SK-N-SH (cell line): ENCODE data around the gene PFKFB2. TPM values are rescaled to one million over a fixed set of nuclear protein-coding genes. Genes with fewer than 3 reads are reported as not detected.

Source experiments
- CTCF ChIA-PET: fragments of 300-600, 350-600 bp; formaldehyde crosslinking; extraction: SDS; loops from one replicate; lab custom pipeline; 2021; lab: Yijun Ruan, JAX
- POLR2A ChIA-PET: fragments of 350-600 bp; sonication (Branson Sonifier 250); formaldehyde crosslinking; extraction: SDS; loops from one replicate; lab custom pipeline; 2020; ENCODE audit warnings: antibody characterized with exemption, inconsistent platforms; lab: Yijun Ruan, JAX
- DNase-seq: peaks from one replicate; pipeline ENCODE4 v3.0.0; 2012
- H2AFZ ChIP-seq: fragments of 200-600 bp; sonication (generic); 2 replicates; pipeline ENCODE4 v1.8.1; 2016; ENCODE audit warnings: antibody characterized with exemption, mild to moderate bottlenecking, low read depth
- H3F3A ChIP-seq: fragments of 200-600 bp; sonication (generic); replicated peaks from 2 replicates; pipeline ENCODE3; 2016; ENCODE audit warnings: antibody characterized with exemption, mild to moderate bottlenecking; ENCODE audit not compliant: insufficient read depth
- H3K27ac ChIP-seq, 2 experiments: fragments of 200-500 bp in 1 of 2; fragments of 200-600 bp in 1 of 2; sonication (Bioruptor generic) in 1 of 2; sonication (generic), shearing (Covaris generic) in 1 of 2; 2 replicates each; pipeline versions ENCODE4 v1.5.1 to v1.6.1; 2014 to 2016; ENCODE audit warnings: low read depth in 2 of 2, inconsistent platforms in 1 of 2, low read length in 1 of 2, mild to moderate bottlenecking in 1 of 2, mixed read lengths in 1 of 2
- H3K27me3 ChIP-seq: fragments of 200-600 bp; sonication (generic), shearing (Covaris generic); 2 replicates; pipeline ENCODE4 v1.6.1; 2016; ENCODE audit warnings: mixed run types; ENCODE audit not compliant: insufficient read depth
- H3K36me3 ChIP-seq, 2 experiments: fragments of 200-500 bp in 1 of 2; fragments of 200-600 bp in 1 of 2; sonication (Bioruptor generic) in 1 of 2; sonication (generic) in 1 of 2; replicated peaks in 1 of 2; 2 replicates each; pipeline versions ENCODE3 to v1.5.1; 2014 to 2016; ENCODE audit warnings: low read length in 1 of 2, mild to moderate bottlenecking in 1 of 2; ENCODE audit not compliant: insufficient read depth in 2 of 2, control insufficient read depth in 1 of 2
- H3K4me1 ChIP-seq, 2 experiments: fragments of 200-500 bp in 1 of 2; fragments of 200-600 bp in 1 of 2; sonication (Bioruptor generic) in 1 of 2; sonication (generic), shearing (Covaris generic) in 1 of 2; 2 replicates each; pipeline versions ENCODE4 v1.5.1 to v1.6.1; 2014 to 2016; ENCODE audit warnings: low read depth in 1 of 2, low read length in 1 of 2, mixed run types in 1 of 2; ENCODE audit not compliant: insufficient read depth in 2 of 2, control insufficient read depth in 1 of 2
- H3K4me2 ChIP-seq: fragments of 200-600 bp; sonication (generic), shearing (Covaris generic); 2 replicates; pipeline ENCODE4 v1.6.1; 2017; ENCODE audit warnings: mixed run types
- H3K4me3 ChIP-seq, 2 experiments: fragments of 200-500 bp in 1 of 2; fragments of 200-600 bp in 1 of 2; sonication (Bioruptor generic) in 1 of 2; sonication (generic), shearing (Covaris generic) in 1 of 2; 2 replicates each; pipeline versions ENCODE4 v1.5.1 to v1.8.1; 2014 to 2016; ENCODE audit warnings: low read depth in 2 of 2, inconsistent platforms in 1 of 2, low read length in 1 of 2, mild to moderate bottlenecking in 1 of 2, mixed read lengths in 1 of 2, moderate library complexity in 1 of 2
- H3K79me2 ChIP-seq: fragments of 200-600 bp; sonication (generic); 2 replicates; pipeline ENCODE4 v1.8.1; 2017; ENCODE audit warnings: mild to moderate bottlenecking; ENCODE audit not compliant: insufficient read depth
- H3K9ac ChIP-seq: fragments of 200-600 bp; sonication (generic); 2 replicates; pipeline ENCODE4 v1.6.1; 2017; ENCODE audit warnings: mixed run types
- H3K9me2 ChIP-seq: fragments of 200-600 bp; sonication (generic); 2 replicates; pipeline ENCODE4 v1.6.1; 2017; ENCODE audit warnings: mixed run types
- H3K9me3 ChIP-seq: fragments of 200-600 bp; sonication (generic); 2 replicates; pipeline ENCODE4 v1.6.1; 2017; ENCODE audit warnings: mixed run types, mild to moderate bottlenecking, moderate library complexity
- H4K20me1 ChIP-seq: fragments of 200-600 bp; sonication (generic); 2 replicates; pipeline ENCODE4 v1.6.1; 2017; ENCODE audit warnings: mild to moderate bottlenecking, mixed run types; ENCODE audit not compliant: insufficient read depth
- CHD2 ChIP-seq: fragments of 150-350 bp; IDR thresholded peaks from 2 replicates; pipeline ENCODE4 v1.6.1; 2018; ENCODE audit warnings: low read length; ENCODE audit not compliant: partially characterized antibody
- ELF1 ChIP-seq: IDR thresholded peaks from 2 replicates; pipeline ENCODE4 v1.4.0; 2012
- EP300 ChIP-seq, 2 experiments: IDR thresholded peaks; 2 replicates each; pipeline versions ENCODE4 v1.4.0 to v1.6.1; 2012; ENCODE audit warnings: borderline replicate concordance in 1 of 2, low read depth in 1 of 2, low read length in 1 of 2
- FOSL2 ChIP-seq: IDR thresholded peaks from 2 replicates; pipeline ENCODE4 v1.4.0; 2012; ENCODE audit warnings: low read depth, mild to moderate bottlenecking, moderate library complexity, borderline replicate concordance
- FOXJ3 ChIP-seq: sonication (generic); formaldehyde crosslinking; IDR thresholded peaks from 2 replicates; pipeline ENCODE4 v1.5.1; 2020; ENCODE audit warnings: mild to moderate bottlenecking, missing genetic modification reagents
- GABPA ChIP-seq: IDR thresholded peaks from 2 replicates; pipeline ENCODE4 v1.4.0; 2012; ENCODE audit warnings: low read depth, mild to moderate bottlenecking
- JUND ChIP-seq: IDR thresholded peaks from 2 replicates; pipeline ENCODE4 v1.4.0; 2012
- MEF2A ChIP-seq: IDR thresholded peaks from 2 replicates; pipeline ENCODE4 v1.4.0; 2012; ENCODE audit warnings: low read depth, borderline replicate concordance
- MXI1 ChIP-seq: IDR thresholded peaks from 2 replicates; pipeline ENCODE4 v1.6.1; 2012; ENCODE audit warnings: mild to moderate bottlenecking, low read depth, low read length, improper control_type of control experiment
- NRF1 ChIP-seq: IDR thresholded peaks from 2 replicates; pipeline ENCODE4 v1.6.1; 2012; ENCODE audit warnings: low read depth, mild to moderate bottlenecking, low read length
- POLR2AphosphoS5 ChIP-seq: IDR thresholded peaks from 2 replicates; pipeline ENCODE4 v1.6.1; 2012; ENCODE audit warnings: low read depth, low read length
- RAD21 ChIP-seq: IDR thresholded peaks from 2 replicates; pipeline ENCODE4 v1.6.1; 2012; ENCODE audit warnings: mild to moderate bottlenecking, low read length
- RCOR1 ChIP-seq: fragments of 150-350 bp; IDR thresholded peaks from 2 replicates; pipeline ENCODE4 v1.6.1; 2017; ENCODE audit warnings: antibody characterized with exemption, low read length
- SIN3A ChIP-seq: IDR thresholded peaks from 2 replicates; pipeline ENCODE4 v1.6.1; 2012; ENCODE audit warnings: low read depth, mild to moderate bottlenecking, low read length, moderate library complexity, borderline replicate concordance
- SMC3 ChIP-seq: IDR thresholded peaks from 2 replicates; pipeline ENCODE4 v1.6.1; 2012; ENCODE audit warnings: low read depth, low read length, improper control_type of control experiment
- WGBS: methylation state at CpG from one replicate; pipeline ENCODE4 v1.1.6; 2017; ENCODE audit warnings: low lambda C conversion rate; 5-methylcytosine and 5-hydroxymethylcytosine counted together
- polyA plus RNA-seq, 3 experiments: library from polyadenylated mRNA; depleted of rRNA; stranded (reverse); fragments of >200 nt; gene quantifications; 2 replicates each; pipeline ENCODE4 v1.2.3, GENCODE V29; 2012
- TF ChIP-seq, protein P1 (sequence below): fragments of 150-350 bp; IDR thresholded peaks from 2 replicates; pipeline ENCODE4 v1.6.1; 2016; ENCODE audit warnings: mild to moderate bottlenecking, low read depth, low read length
- TF ChIP-seq, protein P2 (sequence below): IDR thresholded peaks from 2 replicates; pipeline ENCODE4; 2012
- TF ChIP-seq, protein P3 (sequence below): IDR thresholded peaks from 2 replicates; pipeline ENCODE4 v1.6.1; 2012; ENCODE audit warnings: mild to moderate bottlenecking, low read depth, low read length, moderate library complexity

Gene PFKFB2
- polyA plus RNA-seq, 1 of the 3 experiments (the other 2 are of a cell fraction) = 1.8 TPM

DNA sequence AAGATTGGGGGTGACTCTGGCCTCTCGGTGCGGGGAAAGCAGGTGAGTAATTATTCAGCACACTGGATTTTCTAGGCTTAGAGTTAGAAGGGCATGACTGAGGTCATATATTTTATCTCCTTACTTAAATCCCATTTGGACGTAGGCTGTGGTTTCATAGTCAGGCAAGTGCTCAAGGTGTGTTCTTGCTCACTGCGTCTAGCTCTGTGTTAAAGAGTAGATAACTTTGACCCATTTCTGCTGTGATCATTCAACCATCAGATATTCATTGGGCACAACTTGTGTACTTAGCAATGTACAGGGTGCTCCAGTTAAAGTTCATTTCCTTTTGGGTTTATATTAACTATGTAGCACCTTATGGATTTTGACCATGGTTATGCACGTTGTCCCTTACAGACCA, 14.6 kb downstream of the PFKFB2 start:
- POLR2A ChIA-PET = no interaction called here
- 91% methylated on average over 5 of the region's 5 CpGs for WGBS

DNA sequence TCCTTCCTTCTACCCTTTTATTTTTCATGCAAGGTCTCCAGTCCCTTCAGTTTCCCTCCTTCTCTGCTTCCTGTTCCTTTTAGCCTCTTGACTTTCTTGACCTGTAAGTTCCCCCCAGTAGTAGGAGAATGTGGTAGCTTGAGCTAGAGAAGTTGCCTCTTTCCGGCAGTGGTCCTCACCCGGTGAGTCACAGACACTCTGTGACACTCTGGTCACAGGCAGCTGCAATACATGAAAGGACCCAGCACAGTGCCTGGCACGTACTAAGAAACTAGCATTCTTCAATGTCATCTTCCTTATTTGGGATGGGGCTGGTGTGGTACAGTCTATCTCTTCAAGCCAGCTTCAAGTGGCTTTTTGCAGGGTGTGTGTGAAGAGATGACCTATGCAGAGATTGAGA, 16.0 kb downstream of the PFKFB2 start:
- DNase-seq = no peak
- WGBS = 87% methylated on average over 3 of the region's 3 CpGs
- TF ChIP-seq GABPA (no peak), SMC3 (no peak), ELF1 (no peak), POLR2AphosphoS5 (no peak), MXI1 (no peak), JUND (no peak), NRF1 (no peak), RAD21 (no peak), EP300 (IDR thresholded peaks at IDR 0.05; ENCODE audit: borderline replicate concordance in 1 of 2, low read depth in 1 of 2, low read length in 1 of 2) (no peak), CHD2 (no peak), SIN3A (no peak), RCOR1 (no peak), FOSL2 (no peak)
- TF ChIP-seq, protein P1, sequence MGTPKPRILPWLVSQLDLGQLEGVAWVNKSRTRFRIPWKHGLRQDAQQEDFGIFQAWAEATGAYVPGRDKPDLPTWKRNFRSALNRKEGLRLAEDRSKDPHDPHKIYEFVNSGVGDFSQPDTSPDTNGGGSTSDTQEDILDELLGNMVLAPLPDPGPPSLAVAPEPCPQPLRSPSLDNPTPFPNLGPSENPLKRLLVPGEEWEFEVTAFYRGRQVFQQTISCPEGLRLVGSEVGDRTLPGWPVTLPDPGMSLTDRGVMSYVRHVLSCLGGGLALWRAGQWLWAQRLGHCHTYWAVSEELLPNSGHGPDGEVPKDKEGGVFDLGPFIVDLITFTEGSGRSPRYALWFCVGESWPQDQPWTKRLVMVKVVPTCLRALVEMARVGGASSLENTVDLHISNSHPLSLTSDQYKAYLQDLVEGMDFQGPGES = no peak
- TF ChIP-seq, protein P2, sequence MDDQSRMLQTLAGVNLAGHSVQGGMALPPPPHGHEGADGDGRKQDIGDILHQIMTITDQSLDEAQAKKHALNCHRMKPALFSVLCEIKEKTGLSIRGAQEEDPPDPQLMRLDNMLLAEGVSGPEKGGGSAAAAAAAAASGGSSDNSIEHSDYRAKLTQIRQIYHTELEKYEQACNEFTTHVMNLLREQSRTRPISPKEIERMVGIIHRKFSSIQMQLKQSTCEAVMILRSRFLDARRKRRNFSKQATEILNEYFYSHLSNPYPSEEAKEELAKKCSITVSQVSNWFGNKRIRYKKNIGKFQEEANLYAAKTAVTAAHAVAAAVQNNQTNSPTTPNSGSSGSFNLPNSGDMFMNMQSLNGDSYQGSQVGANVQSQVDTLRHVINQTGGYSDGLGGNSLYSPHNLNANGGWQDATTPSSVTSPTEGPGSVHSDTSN = no peak
- no peaks in the 10 kb centered on the region for H4K20me1 ChIP-seq
- no peak overlapping the region for H2AFZ ChIP-seq
- H3K79me2 ChIP-seq = no peaks in the 10 kb centered on the region
- no peaks in the 10 kb centered on the region for H3K9me2 ChIP-seq
- H3K36me3 ChIP-seq = peaks cover 10 to 25% of the 10 kb centered on the region in 2 experiments
- H3K27ac ChIP-seq = no peak overlapping the region
- ChIA-PET CTCF (interaction anchor here (0.8 to 2.0 kb wide), 6 partner anchors 11 to 21 kb away, joined by 3 to 8 read pairs (median 3); partner anchors contain the start of gene YOD1), POLR2A (no interaction called here)
- H3F3A ChIP-seq = no peaks in the 10 kb centered on the region
- H3K4me1 ChIP-seq = no peaks in the 10 kb centered on the region
- H3K4me3 ChIP-seq = no peak overlapping the region
- H3K9ac ChIP-seq = no peak overlapping the region
- no peaks in the 10 kb centered on the region for H3K27me3 ChIP-seq
- no peaks in the 10 kb centered on the region for H3K9me3 ChIP-seq
- no peak overlapping the region for H3K4me2 ChIP-seq

More for the DNA sequence above, 14.6 kb downstream of the PFKFB2 start:
- Histone ChIP-seq H3K4me3 (no peak overlapping the region), H3F3A (no peaks in the 10 kb centered on the region), H3K9ac (no peak overlapping the region), H3K79me2 (no peaks in the 10 kb centered on the region), H3K27me3 (no peaks in the 10 kb centered on the region), H3K36me3 (peaks cover 10 to 25% of the 10 kb centered on the region in 2 experiments), H3K4me2 (no peak overlapping the region), H3K4me1 (no peaks in the 10 kb centered on the region), H3K9me2 (no peaks in the 10 kb centered on the region)
- CTCF ChIA-PET = interaction anchor here (1.3 to 2.0 kb wide), 3 partner anchors 13 to 17 kb away, joined by 3 to 8 read pairs (median 6); no protein-coding TSS in a partner anchor
- DNase-seq = no peak
- no peak for TF ChIP-seq FOXJ3 (CRISPR knock-in tag)
- TF ChIP-seq, protein P2 = no peak
- TF ChIP-seq POLR2AphosphoS5 = no peak
- TF ChIP-seq MEF2A = no peak
- TF ChIP-seq CHD2 = no peak
- TF ChIP-seq, protein P3, sequence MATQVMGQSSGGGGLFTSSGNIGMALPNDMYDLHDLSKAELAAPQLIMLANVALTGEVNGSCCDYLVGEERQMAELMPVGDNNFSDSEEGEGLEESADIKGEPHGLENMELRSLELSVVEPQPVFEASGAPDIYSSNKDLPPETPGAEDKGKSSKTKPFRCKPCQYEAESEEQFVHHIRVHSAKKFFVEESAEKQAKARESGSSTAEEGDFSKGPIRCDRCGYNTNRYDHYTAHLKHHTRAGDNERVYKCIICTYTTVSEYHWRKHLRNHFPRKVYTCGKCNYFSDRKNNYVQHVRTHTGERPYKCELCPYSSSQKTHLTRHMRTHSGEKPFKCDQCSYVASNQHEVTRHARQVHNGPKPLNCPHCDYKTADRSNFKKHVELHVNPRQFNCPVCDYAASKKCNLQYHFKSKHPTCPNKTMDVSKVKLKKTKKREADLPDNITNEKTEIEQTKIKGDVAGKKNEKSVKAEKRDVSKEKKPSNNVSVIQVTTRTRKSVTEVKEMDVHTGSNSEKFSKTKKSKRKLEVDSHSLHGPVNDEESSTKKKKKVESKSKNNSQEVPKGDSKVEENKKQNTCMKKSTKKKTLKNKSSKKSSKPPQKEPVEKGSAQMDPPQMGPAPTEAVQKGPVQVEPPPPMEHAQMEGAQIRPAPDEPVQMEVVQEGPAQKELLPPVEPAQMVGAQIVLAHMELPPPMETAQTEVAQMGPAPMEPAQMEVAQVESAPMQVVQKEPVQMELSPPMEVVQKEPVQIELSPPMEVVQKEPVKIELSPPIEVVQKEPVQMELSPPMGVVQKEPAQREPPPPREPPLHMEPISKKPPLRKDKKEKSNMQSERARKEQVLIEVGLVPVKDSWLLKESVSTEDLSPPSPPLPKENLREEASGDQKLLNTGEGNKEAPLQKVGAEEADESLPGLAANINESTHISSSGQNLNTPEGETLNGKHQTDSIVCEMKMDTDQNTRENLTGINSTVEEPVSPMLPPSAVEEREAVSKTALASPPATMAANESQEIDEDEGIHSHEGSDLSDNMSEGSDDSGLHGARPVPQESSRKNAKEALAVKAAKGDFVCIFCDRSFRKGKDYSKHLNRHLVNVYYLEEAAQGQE = no peak
- no peak for TF ChIP-seq SMC3
- TF ChIP-seq, all 33 proteins: peak for 0
- no peak overlapping the region for H3K27ac ChIP-seq
- no peak overlapping the region for H2AFZ ChIP-seq
- H4K20me1 ChIP-seq = no peaks in the 10 kb centered on the region
- no peaks in the 10 kb centered on the region for H3K9me3 ChIP-seq
